Activated T-cell treated with anti-CD3 and anti-CD28 coated beads, Interleukin-2, amount 50 U/mL, for 48 hours (primary cell): Measurements from ENCODE around the gene STRIP1.

ENCODE experiments used
- DNase-seq, 2 experiments: peaks; one replicate each; pipeline ENCODE4 v3.0.0-alpha.2; 2020

The STRIP1 gene

GRCh38 chr1:110098222-110099026 is 64.0 kb downstream of the STRIP1 start:
- DNase-seq, result no peak

DNA sequence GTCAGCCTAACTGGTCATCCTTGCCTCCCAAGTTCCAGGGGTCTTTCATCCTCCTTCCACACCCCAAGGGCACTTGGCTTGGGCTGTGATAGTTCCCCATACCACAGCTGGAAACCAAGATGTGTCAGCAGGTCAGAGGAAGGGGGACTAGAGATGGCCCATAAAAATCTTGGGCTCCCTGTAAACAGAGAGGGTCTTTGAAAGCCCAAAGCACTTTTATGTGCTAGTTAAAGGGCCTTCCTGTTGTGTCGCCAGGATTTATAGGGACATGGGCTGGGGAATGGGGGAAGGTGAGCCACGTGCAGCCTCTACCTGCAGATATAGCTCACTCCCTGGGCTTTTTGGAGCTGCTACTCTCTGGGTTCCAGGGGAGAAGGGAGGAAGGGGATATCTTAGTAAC is 65.9 kb downstream of the STRIP1 start:
- DNase-seq, result no peak

DNA sequence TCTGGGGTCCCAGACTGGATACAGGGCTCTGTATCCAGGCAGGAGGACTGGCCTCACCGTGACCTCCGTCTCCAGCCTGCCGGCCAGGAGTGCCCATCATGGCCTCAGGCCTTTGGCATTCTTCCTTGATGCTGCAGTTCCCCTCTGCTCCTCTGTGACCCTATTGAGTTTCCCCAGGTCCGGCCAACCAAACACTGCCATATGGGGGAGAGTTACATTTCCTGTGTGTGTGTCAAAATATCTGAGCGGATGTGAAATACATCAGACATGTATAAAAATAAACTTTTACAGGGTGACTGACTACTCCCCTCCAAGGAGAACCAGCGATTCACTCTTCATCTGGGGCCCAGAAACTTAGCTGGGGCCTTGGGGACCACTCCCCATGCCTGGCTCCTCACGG is 67.7 kb downstream of the STRIP1 start:
- no peak for DNase-seq
